ENCODE data around the gene ZNF746. TPM values are rescaled to one million over a fixed set of nuclear protein-coding genes. Genes with fewer than 3 reads are reported as not detected.
A peak's percentile ranks its signal among the peaks of the same experiment; 100 is the strongest.
"Not testable (repeated sequence)": the region's sequence is repeated elsewhere in the genome, so short reads cannot be mapped to it uniquely, and the experiment has no call there.

The ZNF746 gene
- total and polyA plus RNA-seq, 5 experiments from 2014 or later = 5.9 to 26.0 (median 10.9) TPM

GRCh38 chr7:149501651-149502050 is 4.0 kb upstream of the ZNF746 start:
- H3K4me1 Mint-ChIP-seq = peaks cover 6 to 17% (median 13%) of the 10 kb centered on the region in 4 donors
- no peak for DNase-seq
- no peak overlapping the region for H3K4me3 Mint-ChIP-seq
- peaks cover 0 to 10% (median 8%) of the 10 kb centered on the region in 3 donors for H3K36me3 Mint-ChIP-seq
- peak overlapping the region in 1 of 10 donors; percentile 24 for H3K27ac Mint-ChIP-seq
- H3K27me3 Mint-ChIP-seq = peaks cover 0 to 13% (median 0%) of the 10 kb centered on the region in 5 donors
- POLR2A ChIA-PET = interaction anchor here (0.5 kb wide), 1 partner anchor 83 kb away, joined by 3 read pairs; no protein-coding TSS in a partner anchor
- no peak for ATAC-seq
- H3K9me3 Mint-ChIP-seq = peaks cover 0 to 14% (median 7%) of the 10 kb centered on the region in 9 donors

- H3K36me3 Mint-ChIP-seq = peaks cover 0 to 10% (median 8%) of the 10 kb centered on the region in 3 donors
- H3K9me3 Mint-ChIP-seq = peaks cover 0 to 14% (median 7%) of the 10 kb centered on the region in 9 donors
- peaks cover 0 to 13% (median 0%) of the 10 kb centered on the region in 5 donors for H3K27me3 Mint-ChIP-seq
- DNase-seq (no peak), ATAC-seq (no peak)
- H3K27ac Mint-ChIP-seq = no peak overlapping the region
- H3K4me3 Mint-ChIP-seq = no peak overlapping the region
- peaks cover 8 to 24% (median 21%) of the 10 kb centered on the region in 4 donors for H3K4me1 Mint-ChIP-seq
- POLR2A ChIA-PET = interaction anchor here (0.5 kb wide), 1 partner anchor 82 kb away, joined by 3 read pairs; no protein-coding TSS in a partner anchor
Measured at GRCh38 chr7:149500910-149501309, 3.3 kb upstream of the ZNF746 start.

DNA sequence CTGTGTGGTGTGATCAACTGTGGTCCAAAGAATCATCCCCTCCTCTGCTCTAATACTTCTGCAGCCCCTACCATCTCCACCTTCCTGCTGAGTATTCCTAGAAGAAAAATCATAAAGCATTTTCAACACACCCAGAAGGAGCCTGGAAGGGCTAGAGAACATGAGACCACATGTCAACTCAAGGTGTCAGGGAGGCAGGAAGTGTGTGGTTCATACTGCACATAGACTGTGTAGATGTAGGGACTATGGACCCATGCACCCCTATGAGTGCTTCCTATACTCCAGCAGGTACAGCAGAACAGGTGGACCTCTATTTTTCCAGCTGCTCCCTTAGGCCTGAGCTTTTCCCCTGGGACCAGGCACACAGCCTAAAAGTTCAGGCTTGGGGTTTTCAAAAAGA is 2.6 kb upstream of the ZNF746 start:
- Mint-ChIP-seq H3K4me1 (peaks cover 12 to 31% (median 28%) of the 10 kb centered on the region in 4 donors), H3K4me3 (peak overlapping the region in 5 of 10 donors; percentile 7 to 46 (median 21)), H3K27me3 (peaks cover 0 to 13% (median 0%) of the 10 kb centered on the region in 5 donors), H3K36me3 (peaks cover under 1 to 5% (median 3%) of the 10 kb centered on the region in 3 donors), H3K9me3 (peaks cover 0 to 8% (median 3%) of the 10 kb centered on the region in 9 donors), H3K27ac (peak overlapping the region in 3 of 10 donors; percentile 16 to 44 (median 25))
- no peak for DNase-seq
- POLR2A ChIA-PET = no interaction called here
- ATAC-seq = no peak

DNA sequence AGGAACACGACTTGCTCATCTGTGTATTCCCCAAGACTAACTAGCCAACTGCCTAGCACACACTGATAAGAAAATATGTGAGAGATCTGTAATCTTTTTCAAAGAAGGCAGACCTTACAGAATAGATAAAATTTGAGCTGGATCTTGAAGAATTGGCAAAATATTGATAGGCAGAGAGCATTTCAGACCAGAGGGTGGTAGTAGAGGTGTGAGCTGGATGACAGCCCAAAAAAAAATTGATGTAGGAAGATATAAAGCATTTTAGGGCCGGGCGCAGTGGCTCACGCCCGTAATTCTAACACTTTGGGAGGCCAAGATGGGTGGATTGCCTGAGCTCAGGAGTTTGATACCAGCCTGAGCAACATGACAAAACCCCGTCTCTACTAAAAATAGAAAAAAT is 1.2 kb upstream of the ZNF746 start:
- Mint-ChIP-seq H3K27ac (no peak overlapping the region), H3K36me3 (peaks cover 0 to 11% (median 0%) of the 10 kb centered on the region in 3 donors), H3K9me3 (no peaks in the 10 kb centered on the region), H3K4me1 (peaks cover 16 to 40% (median 34%) of the 10 kb centered on the region in 4 donors), H3K4me3 (peak overlapping the region in 4 of 10 donors; percentile 22 to 75 (median 54)), H3K27me3 (peaks cover 0 to 6% (median 0%) of the 10 kb centered on the region in 5 donors)
- POLR2A ChIA-PET = interaction anchor here (0.6 kb wide), 1 partner anchor 17 kb away, joined by 5 read pairs; no protein-coding TSS in a partner anchor
- DNase-seq = no peak
- no peak for ATAC-seq

GRCh38 chr7:149496642-149497391 is 792 bp downstream of the ZNF746 start:
- DNase-seq (peak; percentile 38 to 82 (median 54)), ATAC-seq (peak; percentile 55 to 56)
- peaks cover 0 to 31% (median 7%) of the 10 kb centered on the region in 3 donors for H3K36me3 Mint-ChIP-seq
- H3K4me1 Mint-ChIP-seq = peaks cover 16 to 40% (median 34%) of the 10 kb centered on the region in 4 donors
- peak overlapping the region; percentile 86 to 98 (median 94) for H3K27ac Mint-ChIP-seq
- peak overlapping the region; percentile 91 to 99 (median 96) for H3K4me3 Mint-ChIP-seq
- POLR2A ChIA-PET = interaction anchor here (1.6 to 2.5 kb wide), 3 partner anchors 36 to 235 kb away, joined by 4 to 13 read pairs (median 4); partner anchors contain the start of genes ZNF777 and ZNF783
- H3K9me3 Mint-ChIP-seq = no peaks in the 10 kb centered on the region
- no peaks in the 10 kb centered on the region for H3K27me3 Mint-ChIP-seq

- H3K27ac Mint-ChIP-seq = peak overlapping the region in 9 of 10 donors; percentile 57 to 98 (median 94)
- no peak for ATAC-seq
- no peaks in the 10 kb centered on the region for H3K27me3 Mint-ChIP-seq
- POLR2A ChIA-PET = interaction anchor here (0.6 to 2.5 kb wide), 5 partner anchors 35 to 724 kb away, joined by 3 to 13 read pairs (median 4); partner anchors contain the start of genes ZNF777 and ZNF783
- no peak for DNase-seq
- peak overlapping the region; percentile 91 to 99 (median 96) for H3K4me3 Mint-ChIP-seq
- peaks cover 0 to 38% (median 11%) of the 10 kb centered on the region in 3 donors for H3K36me3 Mint-ChIP-seq
- H3K4me1 Mint-ChIP-seq = peaks cover 16 to 40% (median 34%) of the 10 kb centered on the region in 4 donors
- no peaks in the 10 kb centered on the region for H3K9me3 Mint-ChIP-seq
Measured at GRCh38 chr7:149495785-149496641, 1.6 kb downstream of the ZNF746 start.

GRCh38 chr7:149494738-149495368 is 2.8 kb downstream of the ZNF746 start:
- Mint-ChIP-seq H3K27me3 (no peaks in the 10 kb centered on the region), H3K4me1 (peaks cover 19 to 35% (median 32%) of the 10 kb centered on the region in 4 donors), H3K4me3 (peak overlapping the region in 6 of 10 donors; percentile 2 to 96 (median 72)), H3K9me3 (no peaks in the 10 kb centered on the region), H3K36me3 (peaks cover 0 to 49% (median 18%) of the 10 kb centered on the region in 3 donors), H3K27ac (peak overlapping the region in 9 of 10 donors; percentile 53 to 94 (median 72))
- DNase-seq (no peak), ATAC-seq (no peak)
- POLR2A ChIA-PET = interaction anchor here (1.8 to 2.5 kb wide), 2 partner anchors 34 to 233 kb away, joined by 4 to 13 read pairs; partner anchors contain the start of genes ZNF777 and ZNF783

- H3K27ac Mint-ChIP-seq, H3K9me3 Mint-ChIP-seq, DNase-seq, H3K27me3 Mint-ChIP-seq, ATAC-seq, H3K4me3 Mint-ChIP-seq, POLR2A ChIA-PET: not testable (repeated sequence)
- H3K36me3 Mint-ChIP-seq = peaks cover 0 to 58% (median 18%) of the 10 kb centered on the region in 3 donors
- peaks cover 25 to 41% (median 33%) of the 10 kb centered on the region in 4 donors for H3K4me1 Mint-ChIP-seq
Measured at GRCh38 chr7:149493975-149494374, 3.6 kb downstream of the ZNF746 start.

DNA sequence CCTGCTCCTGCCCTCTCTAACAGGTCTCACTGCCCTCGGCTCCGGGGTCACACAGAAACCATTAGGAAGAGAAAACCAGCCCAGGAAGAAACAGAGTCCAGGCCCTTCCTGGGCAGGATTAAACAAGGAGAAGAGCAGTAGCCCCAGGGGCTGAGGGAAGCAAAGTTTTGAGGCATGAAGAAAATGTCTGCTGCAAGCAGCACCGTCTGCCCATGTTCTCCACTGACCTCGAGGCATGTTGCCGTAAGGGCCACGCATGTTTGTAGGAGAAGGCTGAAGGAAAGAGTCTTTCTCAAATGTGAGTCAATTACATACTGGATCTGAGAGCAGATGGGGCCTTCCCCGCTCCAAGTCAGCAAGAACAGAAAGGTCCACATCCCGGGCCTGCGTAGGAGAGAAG is 4.2 kb downstream of the ZNF746 start:
- H3K9me3 Mint-ChIP-seq = no peaks in the 10 kb centered on the region
- DNase-seq (no peak), ATAC-seq (no peak)
- peaks cover 0 to 64% (median 18%) of the 10 kb centered on the region in 3 donors for H3K36me3 Mint-ChIP-seq
- H3K4me1 Mint-ChIP-seq = peaks cover 28 to 43% (median 33%) of the 10 kb centered on the region in 4 donors
- POLR2A ChIA-PET = no interaction called here
- no peak overlapping the region for H3K4me3 Mint-ChIP-seq
- no peaks in the 10 kb centered on the region for H3K27me3 Mint-ChIP-seq
- H3K27ac Mint-ChIP-seq = peak overlapping the region in 2 of 10 donors; percentile 28 to 65

DNA sequence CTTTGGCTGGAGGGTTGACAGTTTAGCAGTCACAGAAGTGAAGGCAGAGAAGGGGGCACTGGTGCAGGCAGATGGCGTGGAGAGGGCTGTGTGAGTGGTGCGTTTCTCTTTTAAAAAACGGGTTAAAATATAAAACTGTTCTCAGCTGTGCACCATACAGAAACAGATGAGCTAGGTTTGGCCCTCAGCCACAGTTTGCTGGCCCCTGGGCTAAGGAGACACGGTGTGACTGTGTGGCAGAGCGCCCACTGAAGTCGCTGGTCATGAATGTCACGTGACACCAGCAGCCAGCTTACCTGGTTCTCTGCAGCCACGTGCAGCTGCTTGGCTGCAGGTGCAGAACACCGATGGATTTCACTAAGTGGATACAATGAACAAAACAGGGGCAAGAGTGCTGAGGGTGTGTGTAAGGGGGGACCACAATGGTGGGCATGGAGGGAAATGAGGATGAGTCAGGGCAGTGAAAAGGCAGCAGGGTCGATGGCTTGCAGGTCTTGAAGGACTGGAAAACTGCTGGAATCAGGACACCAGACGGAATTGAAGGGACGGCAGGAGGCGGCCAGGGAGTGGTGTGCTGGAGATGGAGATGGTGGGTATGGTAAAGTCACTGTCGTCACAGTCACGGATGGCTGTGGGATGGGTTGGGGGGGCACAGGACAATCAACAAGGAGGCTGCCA is 7.4 kb downstream of the ZNF746 start:
- Mint-ChIP-seq H3K27ac (peak overlapping the region in 6 of 10 donors; percentile 17 to 90 (median 78)), H3K4me3 (peak overlapping the region in 1 of 10 donors; percentile 11), H3K9me3 (no peaks in the 10 kb centered on the region), H3K4me1 (peaks cover 9 to 29% (median 22%) of the 10 kb centered on the region in 4 donors), H3K36me3 (peaks cover 0 to 93% (median 22%) of the 10 kb centered on the region in 3 donors), H3K27me3 (no peaks in the 10 kb centered on the region)
- no peak for ATAC-seq
- DNase-seq = no peak
- POLR2A ChIA-PET = no interaction called here

- DNase-seq = no peak
- POLR2A ChIA-PET = no interaction called here
- no peak overlapping the region for H3K4me3 Mint-ChIP-seq
- peak overlapping the region in 6 of 10 donors; percentile 46 to 90 (median 78) for H3K27ac Mint-ChIP-seq
- peaks cover 0 to 93% (median 22%) of the 10 kb centered on the region in 3 donors for H3K36me3 Mint-ChIP-seq
- ATAC-seq = peak; percentile 56 to 86
- peaks cover 2 to 22% (median 18%) of the 10 kb centered on the region in 4 donors for H3K4me1 Mint-ChIP-seq
- no peaks in the 10 kb centered on the region for H3K27me3 Mint-ChIP-seq
- no peaks in the 10 kb centered on the region for H3K9me3 Mint-ChIP-seq
Measured at GRCh38 chr7:149489391-149490024, 8.1 kb downstream of the ZNF746 start.
